Activated naive CD4-positive, alpha-beta T cell treated with anti-CD3 and anti-CD28 coated beads for 36 hours (primary cell): ENCODE data around the gene HAUS6. TPM values are rescaled to one million over a fixed set of nuclear protein-coding genes. Genes with fewer than 3 reads are reported as not detected.
"Not testable (repeated sequence)": the region's sequence is repeated elsewhere in the genome, so short reads cannot be mapped to it uniquely, and the experiment has no call there.

Source experiments
- CTCF ChIA-PET: fragments of 350-600 bp; sonication (Branson Sonifier 250); formaldehyde crosslinking; loops from one replicate; lab custom pipeline; 2021; ENCODE audit warnings: antibody characterized with exemption; lab: Charles Lee
- DNase-seq: peaks from one replicate; pipeline ENCODE4 v3.0.0-alpha.2; 2020
- H3K27ac Mint-ChIP-seq: one replicate; pipeline ENCODE4 v1.8.0; 2021; ENCODE audit warnings: mild to moderate bottlenecking, mixed read lengths
- H3K27me3 Mint-ChIP-seq: one replicate; pipeline ENCODE4 v1.8.0; 2021; ENCODE audit warnings: low read depth, mixed read lengths
- H3K36me3 Mint-ChIP-seq: one replicate; pipeline ENCODE4 v1.8.0; 2021; ENCODE audit warnings: low read depth, mixed read lengths
- H3K4me1 Mint-ChIP-seq: one replicate; pipeline ENCODE4 v1.8.0; 2021; ENCODE audit warnings: low read depth, mixed read lengths
- H3K4me3 Mint-ChIP-seq: one replicate; pipeline ENCODE4 v1.8.0; 2021; ENCODE audit warnings: mild to moderate bottlenecking, moderate library complexity, mixed read lengths
- H3K9me3 Mint-ChIP-seq: one replicate; pipeline ENCODE4 v1.8.0; 2021; ENCODE audit warnings: mixed read lengths
- intact Hi-C: fragments of 100-400 bp; cut with micrococcal nuclease; formaldehyde crosslinking; loops from one replicate; pipeline ENCODE4 v1.15.1; 2023
- total RNA-seq, 2 experiments: library from RNA; stranded (reverse); gene quantifications; one replicate each; pipeline ENCODE4 v1.2.3, GENCODE V29; 2021

Gene HAUS6
- total RNA-seq, 2 experiments from 2014 or later: 23.6 to 24.1 TPM

DNA sequence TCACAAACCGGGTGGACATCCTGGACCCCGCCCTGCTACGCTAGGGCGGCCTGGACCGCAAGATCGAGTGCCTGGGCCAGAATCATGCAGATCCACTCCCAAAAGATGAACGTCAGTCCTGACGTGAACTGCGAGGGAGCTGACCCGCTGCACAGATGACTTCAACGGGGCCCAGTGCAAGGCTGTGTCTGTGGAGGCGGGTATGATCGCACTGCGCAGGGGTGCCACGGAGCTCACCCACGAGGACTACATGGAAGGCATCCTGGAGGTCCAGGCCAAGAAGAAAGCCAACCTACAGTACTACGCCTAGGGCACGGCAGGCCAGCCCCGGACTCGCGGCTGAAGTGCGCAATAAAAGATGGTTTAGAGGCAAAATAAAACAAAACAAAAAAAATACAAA, 74.9 kb downstream of the HAUS6 start:
- Mint-ChIP-seq H3K4me3 (no peak overlapping the region), H3K9me3 (no peaks in the 10 kb centered on the region), H3K27me3 (peaks cover 10% of the 10 kb centered on the region), H3K36me3 (no peaks in the 10 kb centered on the region), H3K4me1 (peaks cover 7% of the 10 kb centered on the region), H3K27ac (no peak overlapping the region)
- CTCF ChIA-PET: interaction anchor here (0.6 to 3.9 kb wide), 9 partner anchors 19 to 894 kb away, joined by 3 to 43 read pairs (median 3); no protein-coding TSS in a partner anchor
- DNase-seq: no peak
- intact Hi-C loops: loop anchor here (2.0 to 5.0 kb wide), 3 partner anchors 585 to 1496 kb away; no protein-coding TSS in a partner anchor

DNA sequence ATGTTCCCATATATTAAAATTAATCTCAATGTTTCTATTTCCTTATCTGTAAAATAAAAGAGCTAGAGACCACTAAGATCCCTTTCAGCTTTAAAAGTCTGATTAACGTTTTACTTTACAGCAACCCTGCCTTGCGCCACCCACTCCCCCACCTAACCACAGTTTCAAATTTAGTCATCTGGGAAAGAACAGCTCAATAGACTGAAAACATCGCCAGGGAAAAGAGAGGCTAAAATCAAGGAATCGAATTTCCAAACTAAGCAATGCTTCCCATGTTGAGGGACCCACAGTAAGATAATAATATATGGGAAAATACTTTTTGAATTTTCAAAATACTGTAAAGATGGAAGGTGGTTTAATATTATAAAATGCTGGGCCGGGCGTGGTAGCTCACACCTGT, 76.3 kb downstream of the HAUS6 start:
- Mint-ChIP-seq H3K27me3 (peaks cover 10% of the 10 kb centered on the region), H3K36me3 (no peaks in the 10 kb centered on the region), H3K4me3 (no peak overlapping the region), H3K9me3 (no peaks in the 10 kb centered on the region), H3K27ac (no peak overlapping the region), H3K4me1 (peaks cover 7% of the 10 kb centered on the region)
- no peak for DNase-seq
- CTCF ChIA-PET: interaction anchor here (0.9 to 3.9 kb wide), 4 partner anchors 11 to 770 kb away, joined by 3 to 43 read pairs (median 6); no protein-coding TSS in a partner anchor
- intact Hi-C loops: loop anchor here (5.0 kb wide), 1 partner anchor 1494 kb away; no protein-coding TSS in a partner anchor

DNA sequence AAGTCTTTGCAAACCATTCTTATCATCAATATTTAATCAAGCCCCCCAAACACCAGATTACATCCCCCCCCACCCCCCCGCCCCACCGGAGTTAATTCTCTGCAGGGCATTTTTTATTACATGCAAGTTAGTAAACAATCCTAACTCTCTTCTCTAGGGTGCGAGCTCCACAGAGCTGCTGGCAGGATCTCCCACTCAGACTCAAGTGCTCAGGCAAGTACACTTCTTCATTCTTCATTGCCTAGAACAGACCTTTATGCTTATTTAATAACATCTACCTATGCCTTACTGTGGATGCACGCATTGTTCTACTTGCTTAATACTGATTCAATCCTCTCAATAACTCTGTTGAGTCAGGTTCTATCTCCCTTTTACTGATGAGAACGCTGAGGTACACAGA, 79.6 kb downstream of the HAUS6 start:
- Mint-ChIP-seq H3K4me3 (no peak overlapping the region), H3K27me3 (no peaks in the 10 kb centered on the region), H3K4me1 (peaks cover 6% of the 10 kb centered on the region), H3K27ac (no peak overlapping the region), H3K9me3 (no peaks in the 10 kb centered on the region), H3K36me3 (no peaks in the 10 kb centered on the region)
- intact Hi-C loops: no loop called here
- CTCF ChIA-PET: no interaction called here
- no peak for DNase-seq

DNA sequence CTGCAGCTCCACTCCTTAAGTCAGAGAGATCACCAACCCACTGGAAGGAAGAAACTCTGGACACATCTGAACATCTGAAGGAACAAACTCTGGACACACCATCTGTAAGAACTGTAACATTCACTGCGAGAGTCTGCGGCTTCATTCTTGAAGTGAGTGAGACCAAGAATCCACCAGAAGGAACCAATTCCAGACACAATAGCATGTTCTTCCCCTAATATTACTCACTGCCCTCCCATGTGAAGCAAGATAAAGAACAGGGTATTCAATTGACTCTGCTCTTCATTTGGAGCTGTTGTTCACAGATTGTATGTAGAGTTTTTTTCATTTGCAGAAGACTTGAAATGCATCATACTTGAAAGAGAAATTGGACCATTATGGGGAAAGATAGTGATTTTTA, 80.5 kb downstream of the HAUS6 start:
- Mint-ChIP-seq H3K27ac (no peak overlapping the region), H3K4me1 (peaks cover 6% of the 10 kb centered on the region), H3K27me3 (no peaks in the 10 kb centered on the region), H3K9me3 (no peaks in the 10 kb centered on the region), H3K36me3 (no peaks in the 10 kb centered on the region), H3K4me3 (no peak overlapping the region)
- CTCF ChIA-PET: interaction anchor here (1.0 to 1.8 kb wide), 2 partner anchors 152 to 276 kb away, joined by 3 to 6 read pairs; no protein-coding TSS in a partner anchor
- intact Hi-C loops: no loop called here
- no peak for DNase-seq

DNA sequence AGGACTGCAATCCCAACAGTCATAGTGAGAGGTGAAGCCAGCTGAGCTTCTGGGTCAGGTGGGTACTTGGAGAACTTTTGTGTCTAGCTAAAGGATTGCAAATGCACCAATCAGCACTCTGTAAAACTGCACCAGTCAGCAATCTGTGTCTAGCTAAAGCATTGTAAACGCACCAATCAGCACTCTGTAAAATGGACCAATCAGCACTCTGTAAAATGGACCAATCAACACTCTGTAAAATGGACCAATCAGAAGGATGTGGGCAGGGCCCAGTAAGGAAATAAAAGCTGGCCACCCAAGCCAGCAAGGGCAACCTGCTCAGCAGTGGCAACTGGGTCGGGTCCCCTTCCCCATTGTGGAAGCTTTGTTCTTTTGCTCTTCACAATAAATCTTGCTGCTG, 81.1 kb downstream of the HAUS6 start:
- intact Hi-C loops, H3K4me1 Mint-ChIP-seq, DNase-seq, H3K9me3 Mint-ChIP-seq, H3K27ac Mint-ChIP-seq, H3K4me3 Mint-ChIP-seq, H3K36me3 Mint-ChIP-seq, H3K27me3 Mint-ChIP-seq: not testable (repeated sequence)
- CTCF ChIA-PET: interaction anchor here (0.9 to 1.8 kb wide), 4 partner anchors 8 to 277 kb away, joined by 3 to 6 read pairs (median 4); no protein-coding TSS in a partner anchor

DNA sequence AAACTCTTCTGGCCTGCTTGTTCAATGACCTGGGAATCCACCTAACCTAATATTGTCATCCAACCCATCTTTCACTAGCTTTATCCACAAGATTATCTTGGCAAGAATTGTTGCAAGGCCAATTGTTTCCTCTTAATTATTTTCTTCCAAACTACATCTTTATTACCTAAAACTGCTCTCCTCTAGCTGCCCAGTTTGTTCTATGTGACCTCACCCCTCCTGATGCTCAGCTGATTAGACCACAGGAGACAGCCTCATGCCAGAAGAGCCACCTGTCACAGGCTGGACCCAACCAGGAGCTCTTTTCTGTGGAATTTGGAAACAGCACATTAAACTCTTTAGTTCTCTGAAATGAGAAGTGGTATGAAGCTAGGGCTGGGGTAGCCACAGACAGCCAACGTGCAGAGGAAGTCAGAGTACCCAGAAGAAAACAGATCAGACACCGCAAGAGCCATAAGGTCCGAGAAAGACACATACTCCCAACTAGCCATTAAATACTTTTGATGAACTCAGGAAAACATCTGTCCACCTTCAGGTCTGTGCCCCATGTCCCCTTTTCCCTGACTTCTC, 81.7 kb downstream of the HAUS6 start:
- Mint-ChIP-seq H3K9me3 (no peaks in the 10 kb centered on the region), H3K4me3 (no peak overlapping the region), H3K4me1 (no peaks in the 10 kb centered on the region), H3K27me3 (no peaks in the 10 kb centered on the region), H3K36me3 (no peaks in the 10 kb centered on the region), H3K27ac (no peak overlapping the region)
- intact Hi-C loops: no loop called here
- no peak for DNase-seq
- CTCF ChIA-PET: interaction anchor here (0.9 to 1.8 kb wide), 4 partner anchors 9 to 277 kb away, joined by 3 to 6 read pairs (median 4); no protein-coding TSS in a partner anchor

DNA sequence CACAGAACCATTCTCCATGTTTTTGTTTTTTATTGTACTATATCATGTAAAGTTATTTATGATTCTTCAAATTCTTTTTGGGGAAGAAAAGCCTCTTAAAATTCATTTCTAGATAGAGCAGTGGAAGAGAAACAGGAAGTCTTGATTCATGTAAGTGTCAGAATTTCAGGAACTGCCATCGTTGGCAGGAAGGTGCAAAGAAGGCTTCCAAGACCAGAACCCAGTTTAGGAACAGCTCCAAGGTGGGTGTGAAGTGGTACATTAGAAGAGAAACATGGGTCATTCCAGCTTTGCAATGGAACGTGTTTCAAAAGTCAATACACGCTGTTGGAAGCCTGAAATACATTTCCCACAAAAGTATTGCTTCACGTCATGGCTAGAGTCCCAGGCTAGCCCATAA, 84.5 kb downstream of the HAUS6 start:
- Mint-ChIP-seq H3K36me3 (no peaks in the 10 kb centered on the region), H3K9me3 (no peaks in the 10 kb centered on the region), H3K27me3 (no peaks in the 10 kb centered on the region), H3K4me1 (no peaks in the 10 kb centered on the region), H3K4me3 (no peak overlapping the region), H3K27ac (no peak overlapping the region)
- intact Hi-C loops: no loop called here
- CTCF ChIA-PET: interaction anchor here (0.7 kb wide), 1 partner anchor 218 kb away, joined by 3 read pairs; no protein-coding TSS in a partner anchor
- no peak for DNase-seq

DNA sequence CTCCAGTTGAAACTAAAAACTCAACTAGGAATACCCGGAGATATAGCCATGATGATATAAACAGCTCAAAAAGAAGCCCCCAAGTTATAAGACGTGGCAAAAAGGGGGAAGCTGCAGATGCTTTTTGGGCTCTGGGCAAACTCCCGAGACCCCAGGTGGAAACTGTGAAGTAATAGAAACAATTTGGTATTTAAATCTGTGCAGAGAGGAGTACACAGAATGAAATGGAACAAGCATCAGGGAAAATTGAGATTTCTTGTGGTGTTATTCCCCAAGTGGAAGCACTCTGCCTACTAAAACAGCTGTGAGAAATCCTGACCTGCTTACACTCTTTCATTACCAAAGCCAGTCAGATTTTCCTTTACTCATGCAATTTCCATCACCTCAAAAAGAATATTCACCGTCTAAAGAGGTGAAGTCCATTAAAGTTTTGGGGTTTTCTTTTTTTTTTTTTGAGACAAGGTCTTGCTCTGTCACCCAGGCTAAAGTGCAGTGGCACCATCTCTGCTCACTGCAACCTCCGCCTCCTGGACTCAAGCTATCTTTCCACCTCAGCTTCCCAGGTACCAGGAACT, 93.2 kb downstream of the HAUS6 start:
- Mint-ChIP-seq H3K9me3 (no peaks in the 10 kb centered on the region), H3K27me3 (no peaks in the 10 kb centered on the region), H3K4me3 (no peak overlapping the region), H3K27ac (no peak overlapping the region), H3K4me1 (no peaks in the 10 kb centered on the region), H3K36me3 (no peaks in the 10 kb centered on the region)
- CTCF ChIA-PET: interaction anchor here (0.6 to 0.9 kb wide), 2 partner anchors 40 to 411 kb away, joined by 3 read pairs; partner anchors contain the start of gene RRAGA
- DNase-seq: no peak
- intact Hi-C loops: no loop called here

Other genes starting within 250 kb of the HAUS6 start
- gene SAXO1, start 69.7 kb downstream of the HAUS6 start, total RNA-seq: not detected
- gene RRAGA, start 53.5 kb downstream of the HAUS6 start, total RNA-seq: 10 to 100 TPM; 21.6 to 22.3 TPM
- gene PLIN2, start 24.6 kb upstream of the HAUS6 start, total RNA-seq: 10 to 100 TPM; 31.3 to 34.8 TPM
- 1 to 10 TPM; 8.7 to 9.0 TPM for gene DENND4C, start 127.8 kb upstream of the HAUS6 start, total RNA-seq